ENCODE data around the gene OR13C2.

- TF ChIP-seq SUZ12 (IDR thresholded peaks at IDR 0.05; ENCODE audit: extremely low read depth, insufficient read depth, insufficient read length) (no peak), ZNF274 (IDR thresholded peaks at IDR 0.05; ENCODE audit: low read depth, low read length) (no peak), YY1 (IDR thresholded peaks at IDR 0.05; ENCODE audit: insufficient read depth, insufficient read length) (no peak)
These were observed 48.4 kb downstream of the OR13C2 start for GRCh38 chr9:104556830-104557634.
